OCI-LY7 (cell line): ENCODE results near the gene ZNF672.

ENCODE experiments used
- EZH2phosphoT487 ChIP-seq: fragments of 200-600 bp; sonication (generic); IDR thresholded peaks from 2 replicates; pipeline ENCODE4 v1.6.1; 2018; ENCODE audit warnings: low read depth, borderline replicate concordance, mild to moderate bottlenecking, mixed run types, antibody characterized with exemption, low read length, moderate library complexity, mixed read lengths
- TF ChIP-seq, protein P1 (sequence below): fragments of 200-600 bp; sonication (generic); conservative IDR thresholded peaks from 2 replicates; pipeline ENCODE4 v1.5.1; 2014; ENCODE audit warnings: mild to moderate bottlenecking, antibody characterized with exemption, low read length, moderate library complexity, mixed read lengths

- TF ChIP-seq, protein P1, sequence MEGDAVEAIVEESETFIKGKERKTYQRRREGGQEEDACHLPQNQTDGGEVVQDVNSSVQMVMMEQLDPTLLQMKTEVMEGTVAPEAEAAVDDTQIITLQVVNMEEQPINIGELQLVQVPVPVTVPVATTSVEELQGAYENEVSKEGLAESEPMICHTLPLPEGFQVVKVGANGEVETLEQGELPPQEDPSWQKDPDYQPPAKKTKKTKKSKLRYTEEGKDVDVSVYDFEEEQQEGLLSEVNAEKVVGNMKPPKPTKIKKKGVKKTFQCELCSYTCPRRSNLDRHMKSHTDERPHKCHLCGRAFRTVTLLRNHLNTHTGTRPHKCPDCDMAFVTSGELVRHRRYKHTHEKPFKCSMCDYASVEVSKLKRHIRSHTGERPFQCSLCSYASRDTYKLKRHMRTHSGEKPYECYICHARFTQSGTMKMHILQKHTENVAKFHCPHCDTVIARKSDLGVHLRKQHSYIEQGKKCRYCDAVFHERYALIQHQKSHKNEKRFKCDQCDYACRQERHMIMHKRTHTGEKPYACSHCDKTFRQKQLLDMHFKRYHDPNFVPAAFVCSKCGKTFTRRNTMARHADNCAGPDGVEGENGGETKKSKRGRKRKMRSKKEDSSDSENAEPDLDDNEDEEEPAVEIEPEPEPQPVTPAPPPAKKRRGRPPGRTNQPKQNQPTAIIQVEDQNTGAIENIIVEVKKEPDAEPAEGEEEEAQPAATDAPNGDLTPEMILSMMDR, result no peak
- no peak for TF ChIP-seq EZH2phosphoT487
Measured at GRCh38 chr1:248802454-248802853, 35.6 kb upstream of the ZNF672 start.
